GM18517 (cell line): Measurements from ENCODE around the gene RHBG.
"Not testable (repeated sequence)": the region's sequence is repeated elsewhere in the genome, so short reads cannot be mapped to it uniquely, and the experiment has no call there.

Experiments used
- ATAC-seq: cut with Tn5 transposase; IDR thresholded peaks from one replicate; pipeline ENCODE4 v1.9.1; 2021; ENCODE audit warnings: mild to moderate bottlenecking, moderate library complexity; ENCODE audit not compliant: unreplicated experiment

Gene RHBG

DNA sequence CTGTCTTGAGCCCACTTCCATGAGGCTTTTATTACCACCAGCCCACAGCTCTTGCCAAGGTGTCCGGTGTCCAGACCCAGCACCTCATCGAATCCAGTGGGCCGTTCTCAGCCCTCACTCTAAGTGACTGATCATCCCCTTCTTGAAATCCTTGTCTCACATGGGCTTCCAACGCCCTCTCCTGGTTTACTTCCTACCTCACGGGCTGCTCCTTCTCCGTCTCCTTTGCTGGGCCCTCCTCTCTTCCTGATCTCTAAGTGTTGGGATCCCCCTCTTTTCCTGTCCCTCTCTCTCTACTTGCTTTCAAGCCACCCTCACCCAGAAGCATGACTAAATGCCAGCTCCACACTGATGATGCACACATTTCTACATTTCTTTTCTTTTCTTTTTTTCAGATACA lies 9.0 kb upstream of the RHBG start:
- no peak for ATAC-seq

DNA sequence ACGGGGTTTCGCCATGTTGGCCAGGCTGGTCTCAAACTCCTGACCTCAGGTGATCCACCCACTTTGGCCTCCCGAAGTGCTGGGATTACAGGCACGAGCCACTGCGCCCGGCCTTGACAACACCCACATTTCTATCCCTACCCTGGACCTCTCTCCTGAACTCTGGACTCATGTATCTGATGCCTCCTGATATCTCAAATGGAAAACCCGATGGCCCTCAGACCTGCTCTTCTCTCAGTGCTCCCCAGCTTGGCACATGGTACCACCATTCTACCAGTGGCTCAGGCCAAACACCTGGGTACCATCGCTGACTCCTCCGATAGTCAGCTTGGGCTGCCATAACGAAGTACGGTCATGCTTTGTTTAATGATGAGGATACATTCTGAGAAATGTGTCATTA lies 8.5 kb upstream of the RHBG start:
- no peak for ATAC-seq

DNA sequence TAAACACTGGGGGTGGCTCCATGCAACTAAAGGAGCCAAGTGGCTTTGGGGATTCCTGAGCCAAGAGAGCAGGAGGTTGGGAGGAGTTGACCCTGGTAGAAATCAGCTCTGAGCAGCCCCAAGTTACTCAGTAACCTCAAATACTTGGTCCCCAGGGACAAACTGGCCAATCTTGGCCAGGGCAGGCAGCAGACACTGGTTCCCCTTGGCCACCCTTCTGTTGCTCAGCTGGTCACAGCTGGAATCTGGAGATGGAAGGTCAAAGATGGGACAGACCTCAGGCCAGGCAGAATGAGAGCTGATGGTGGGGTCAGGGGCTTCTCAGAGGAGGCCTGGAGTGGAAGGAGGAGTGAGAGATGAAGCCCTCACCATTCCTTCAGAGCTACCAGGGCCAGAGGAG lies 3.3 kb upstream of the RHBG start:
- ATAC-seq = no peak

DNA sequence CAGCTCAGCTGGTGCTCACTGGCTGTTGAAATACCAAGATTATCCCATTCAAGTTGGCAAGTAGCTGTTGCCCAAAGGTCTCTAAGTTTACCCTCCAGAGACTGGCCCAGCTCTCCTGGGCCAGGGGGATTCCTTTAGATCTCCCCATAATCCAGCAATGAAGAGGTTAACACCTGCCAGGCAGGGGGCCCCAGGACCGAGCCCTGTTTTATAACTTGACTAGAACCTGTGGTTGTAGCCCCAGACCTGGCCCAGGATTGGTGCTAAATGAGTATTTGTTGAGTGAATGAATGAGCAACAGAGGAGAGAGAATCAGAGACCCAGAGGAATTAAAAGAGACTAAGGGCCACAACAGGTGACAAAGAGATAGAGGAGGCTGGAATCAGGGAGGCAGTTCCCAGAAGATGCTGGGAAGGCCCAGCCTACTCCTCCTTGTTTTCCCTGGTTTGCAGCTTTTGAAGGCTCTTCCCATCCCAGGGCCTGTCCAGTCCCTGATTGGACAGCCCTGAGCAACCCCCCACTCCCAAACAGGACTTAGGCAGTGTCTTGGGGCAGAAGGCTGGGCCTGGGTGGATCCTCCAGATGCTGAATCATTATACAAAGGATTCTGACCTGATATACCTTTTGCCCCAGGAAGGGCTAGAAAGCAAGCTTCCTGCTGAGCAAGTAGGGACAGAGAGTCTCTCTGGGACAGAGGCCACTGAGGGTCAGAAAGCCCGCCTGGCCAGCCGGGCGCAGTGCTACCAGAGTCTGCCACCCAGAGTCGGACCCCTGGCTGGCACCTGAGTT lies 2.4 kb upstream of the RHBG start:
- no peak for ATAC-seq

DNA sequence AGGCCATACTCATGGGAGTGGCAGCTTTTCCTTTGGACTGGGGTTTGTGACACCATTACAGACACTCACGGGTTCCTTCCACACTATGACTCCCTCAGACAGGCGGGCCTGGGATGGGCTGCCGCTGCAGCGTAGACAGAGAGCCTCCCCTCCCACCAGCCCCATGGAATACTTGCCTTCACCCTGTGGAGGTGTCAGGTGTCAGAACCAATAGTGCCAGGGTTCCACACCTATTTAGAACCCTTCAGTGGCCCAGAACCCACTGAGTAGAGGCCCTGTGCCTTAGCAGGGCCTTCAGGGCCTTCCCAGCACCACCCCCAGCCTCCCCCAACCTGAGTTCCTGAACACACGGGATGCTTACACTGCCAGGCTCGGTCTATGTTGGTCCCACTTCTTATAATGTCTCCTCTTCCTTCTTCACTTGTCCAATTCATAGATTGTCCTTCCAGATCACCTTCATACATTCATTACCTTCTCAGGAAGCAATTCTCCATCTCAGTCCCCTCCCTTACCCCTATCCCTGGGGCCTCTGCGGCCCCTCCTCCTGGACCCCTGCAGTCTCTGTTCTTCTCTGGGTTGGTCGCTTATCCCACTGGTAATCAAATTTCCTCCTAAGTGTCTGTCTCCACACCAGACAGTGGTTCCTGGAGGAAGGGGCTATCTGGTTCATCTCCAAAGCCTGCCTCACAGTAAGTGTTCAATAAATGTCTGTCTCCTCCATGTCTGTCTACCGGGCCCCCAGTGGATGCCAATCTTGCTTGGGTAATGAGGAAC lies 1.4 kb upstream of the RHBG start:
- ATAC-seq = no peak

DNA sequence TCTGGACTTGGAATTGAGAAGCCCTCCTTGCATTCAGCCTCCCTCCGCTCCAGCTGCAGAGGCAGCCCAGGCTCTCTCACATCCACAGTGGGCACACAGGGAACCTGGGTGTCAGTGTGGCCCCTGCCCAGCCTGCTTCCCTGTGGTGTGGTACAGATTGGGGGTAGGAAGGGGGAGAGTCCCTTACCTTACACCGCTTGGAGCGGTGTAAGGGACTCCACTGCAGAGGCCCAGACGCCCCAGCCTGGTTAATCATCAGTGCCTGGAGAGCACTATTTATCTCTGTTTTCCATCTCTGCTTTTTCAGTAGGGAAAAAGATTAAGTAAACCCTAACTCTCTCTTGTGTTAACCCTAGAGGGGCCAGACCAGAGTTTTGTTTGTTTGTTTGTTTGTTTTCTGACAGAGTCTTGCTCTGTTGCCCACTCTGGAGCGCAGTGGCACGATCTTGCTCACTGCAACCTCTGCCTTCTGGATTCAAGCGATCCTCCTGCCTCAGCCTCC lies 803 bp upstream of the RHBG start:
- ATAC-seq = no peak

DNA sequence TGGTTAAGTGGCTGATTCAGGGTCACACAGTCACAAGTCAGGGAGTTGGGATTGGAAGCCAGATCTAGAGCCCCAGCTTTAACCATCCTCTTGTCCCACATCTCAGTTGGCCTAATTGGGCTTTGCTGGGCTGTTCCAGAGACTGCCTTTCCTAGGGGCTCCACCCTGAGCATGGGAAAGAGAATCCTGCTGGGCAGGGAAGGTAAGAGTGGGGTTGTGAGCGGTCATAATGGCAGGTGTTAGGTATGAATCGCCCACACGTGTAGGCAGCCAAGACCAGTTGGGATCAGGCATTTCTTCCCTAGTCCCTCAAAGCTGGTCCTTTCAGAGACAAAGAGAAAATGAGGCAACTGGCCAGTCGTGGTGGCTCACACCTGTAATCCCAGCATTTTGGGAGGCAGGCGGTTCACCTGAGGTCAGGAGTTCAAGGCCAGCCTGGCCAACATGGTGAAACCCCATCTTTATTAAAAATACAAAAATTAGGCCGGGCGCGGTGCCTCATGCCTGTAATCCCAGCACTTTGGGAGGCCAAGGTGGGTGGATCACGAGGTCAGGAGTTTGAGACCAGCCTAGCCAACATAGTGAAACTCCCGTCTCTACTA lies 775 bp downstream of the RHBG start:
- ATAC-seq = not testable (repeated sequence)

DNA sequence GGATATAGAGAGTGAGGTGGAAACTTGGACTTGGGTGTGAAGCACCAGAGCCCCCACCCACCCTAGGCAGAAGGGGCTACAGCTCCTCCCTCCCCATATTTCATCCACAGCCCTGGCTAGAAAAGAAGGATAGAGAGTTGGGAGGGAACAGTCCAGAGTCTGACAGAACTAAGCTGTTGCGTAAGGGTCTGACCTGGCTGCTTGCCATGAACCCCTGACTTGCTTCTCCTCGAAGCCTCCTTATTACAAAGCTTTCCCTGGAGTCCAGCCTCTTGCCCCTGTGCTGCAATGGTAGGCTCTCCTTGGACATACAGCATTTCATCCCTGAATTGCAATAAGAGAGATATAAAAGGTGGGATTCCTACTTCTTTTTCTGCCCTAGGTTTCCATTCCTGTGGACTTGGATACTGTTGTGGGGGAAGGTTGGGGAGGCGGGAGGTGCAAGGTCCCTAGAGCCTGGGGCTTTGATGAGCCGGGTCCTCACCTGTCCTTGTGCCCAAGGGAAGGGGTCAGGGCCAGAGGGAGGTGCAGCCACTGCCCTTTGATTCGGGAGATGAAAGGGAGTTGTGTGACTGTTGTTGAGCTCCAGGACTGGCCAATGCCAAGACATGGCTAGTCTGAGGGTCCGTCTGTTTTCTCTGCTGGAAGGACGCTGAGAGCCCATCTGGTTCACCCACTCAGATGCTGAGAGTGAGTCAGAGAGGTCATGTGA lies 2.7 kb downstream of the RHBG start:
- no peak for ATAC-seq

DNA sequence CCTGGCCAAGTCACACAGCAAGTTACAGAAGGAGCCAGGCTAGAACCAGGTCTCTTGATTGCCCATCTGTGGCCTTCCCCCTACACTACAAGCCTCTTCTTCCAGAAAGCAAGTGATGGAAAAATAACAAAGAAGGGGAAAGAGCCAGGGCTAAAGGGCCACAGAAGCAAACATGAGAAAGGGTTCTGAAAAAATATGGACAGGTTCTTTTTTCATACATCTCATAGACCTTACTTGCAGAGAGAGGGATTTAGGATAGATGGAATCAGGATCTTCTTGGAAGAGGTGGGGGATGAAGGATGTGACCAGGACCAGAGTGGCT lies 3.2 kb downstream of the RHBG start:
- ATAC-seq = no peak

DNA sequence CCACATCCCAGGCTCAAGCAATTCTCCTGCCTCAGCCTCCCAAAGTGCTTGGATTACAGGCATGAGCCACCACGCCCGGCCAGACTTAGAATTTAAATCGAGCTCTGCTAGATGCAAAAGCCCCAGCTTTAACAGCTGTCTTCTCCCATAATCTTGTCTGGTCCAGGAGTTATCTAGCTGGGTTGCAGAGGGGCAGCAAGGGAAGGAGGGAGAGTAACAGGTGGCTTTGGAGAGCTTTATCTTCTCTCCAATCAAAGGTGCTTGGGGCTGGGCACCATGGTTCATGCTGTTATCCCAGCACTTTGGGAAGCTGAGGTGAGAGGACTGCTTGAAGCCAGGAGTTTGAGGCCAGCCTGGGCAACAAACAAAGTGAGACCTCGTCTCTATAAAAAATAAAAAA lies 3.9 kb downstream of the RHBG start:
- ATAC-seq = no peak

DNA sequence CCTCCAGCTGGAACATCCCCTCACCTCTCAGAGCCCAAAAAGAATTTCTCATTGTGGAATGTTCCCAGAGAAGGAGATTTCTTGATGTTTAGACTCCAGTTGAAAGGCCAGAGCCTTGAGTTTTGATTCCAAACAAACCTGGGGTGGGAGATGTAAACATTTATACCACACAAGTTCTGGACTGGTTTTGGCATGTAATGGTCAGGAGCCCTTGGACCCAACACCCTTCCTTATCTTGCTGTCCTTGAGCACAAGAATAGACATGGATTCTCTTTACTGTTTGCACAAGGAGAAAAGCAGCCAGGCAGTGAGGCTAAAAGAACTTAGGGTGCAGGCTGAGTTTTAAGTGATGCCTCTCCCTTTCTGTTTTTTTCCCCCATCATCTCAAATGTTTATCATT lies 4.5 kb downstream of the RHBG start:
- no peak for ATAC-seq

DNA sequence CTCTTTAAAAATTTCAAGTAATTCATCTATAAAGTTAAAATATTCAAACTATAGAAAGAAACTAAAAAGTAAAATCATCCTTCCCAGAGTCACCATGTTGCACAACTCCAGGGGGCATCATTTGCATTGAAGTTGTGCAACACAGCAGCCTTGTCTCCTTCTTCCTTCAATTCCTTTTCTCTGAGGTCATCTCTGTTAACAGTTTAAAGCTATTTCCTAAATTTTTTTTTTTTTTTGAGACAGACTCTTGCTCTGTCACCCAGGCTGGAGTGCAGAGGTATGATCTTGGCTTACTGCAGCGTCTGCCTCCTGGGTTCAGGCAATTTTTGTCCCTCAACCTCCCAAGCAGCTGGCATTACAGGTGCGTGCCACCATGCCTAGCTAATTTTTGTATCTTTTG lies 7.1 kb downstream of the RHBG start:
- no peak for ATAC-seq

DNA sequence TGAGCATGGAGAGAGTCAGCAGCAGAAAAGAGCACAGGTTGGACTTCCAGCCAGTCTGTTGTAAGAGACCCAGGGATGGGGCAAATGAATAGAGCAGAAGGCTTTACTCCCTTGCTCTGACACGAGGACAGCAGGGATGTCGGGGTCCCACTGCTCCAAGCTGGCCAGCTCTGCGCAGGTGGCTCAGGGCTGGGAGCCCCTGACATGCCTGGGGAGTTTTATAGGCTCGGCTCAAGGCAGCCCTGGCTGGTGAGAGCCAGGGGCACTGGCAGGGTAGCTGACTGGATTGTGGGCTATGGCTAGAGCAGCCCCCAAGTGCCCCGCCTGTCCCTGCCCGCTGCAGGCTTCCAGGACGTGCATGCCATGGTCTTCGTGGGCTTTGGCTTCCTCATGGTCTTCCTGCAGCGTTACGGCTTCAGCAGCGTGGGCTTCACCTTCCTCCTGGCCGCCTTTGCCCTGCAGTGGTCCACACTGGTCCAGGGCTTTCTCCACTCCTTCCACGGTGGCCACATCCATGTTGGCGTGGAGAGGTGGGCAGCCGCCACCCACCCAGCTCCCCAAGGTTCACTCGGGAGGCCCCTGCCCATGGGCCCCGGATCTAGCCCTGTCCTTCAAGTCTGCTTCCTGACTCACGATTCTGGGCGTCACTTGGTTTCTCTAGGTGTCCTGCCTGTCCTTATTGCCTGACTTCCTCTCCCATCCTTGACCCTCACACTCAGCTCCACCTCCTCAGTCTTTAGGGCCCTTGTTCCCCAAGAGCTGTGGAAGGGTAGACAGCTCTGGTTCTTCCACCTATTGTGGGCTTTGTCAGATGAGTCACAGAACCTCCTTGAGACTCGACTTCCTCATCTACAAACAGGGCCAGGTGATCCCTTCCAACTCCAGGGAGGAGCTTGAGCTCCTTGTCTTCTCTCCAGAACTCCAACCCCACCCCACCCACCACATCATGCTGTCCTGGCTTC lies 8.2 kb downstream of the RHBG start:
- no peak for ATAC-seq

DNA sequence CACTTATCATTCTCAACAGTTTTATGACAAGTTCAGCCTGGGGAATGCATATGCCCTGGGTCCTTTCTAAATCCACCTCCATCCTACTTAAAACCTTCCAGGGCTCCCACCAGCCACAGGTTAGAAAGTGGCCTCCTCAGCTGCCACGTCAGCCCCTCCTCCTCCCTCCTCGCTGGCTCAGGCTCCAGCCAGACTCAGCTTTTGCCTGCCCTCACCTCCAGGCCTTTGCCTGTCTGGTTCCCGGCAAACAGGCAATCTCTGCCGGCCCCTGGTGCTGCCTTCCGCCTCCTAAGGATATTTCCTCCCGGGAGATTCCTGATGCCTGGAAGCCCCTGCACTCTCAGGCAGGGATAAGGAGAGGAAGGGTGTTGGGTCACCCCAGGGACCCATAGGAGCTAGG lies 9.5 kb downstream of the RHBG start:
- no peak for ATAC-seq

DNA sequence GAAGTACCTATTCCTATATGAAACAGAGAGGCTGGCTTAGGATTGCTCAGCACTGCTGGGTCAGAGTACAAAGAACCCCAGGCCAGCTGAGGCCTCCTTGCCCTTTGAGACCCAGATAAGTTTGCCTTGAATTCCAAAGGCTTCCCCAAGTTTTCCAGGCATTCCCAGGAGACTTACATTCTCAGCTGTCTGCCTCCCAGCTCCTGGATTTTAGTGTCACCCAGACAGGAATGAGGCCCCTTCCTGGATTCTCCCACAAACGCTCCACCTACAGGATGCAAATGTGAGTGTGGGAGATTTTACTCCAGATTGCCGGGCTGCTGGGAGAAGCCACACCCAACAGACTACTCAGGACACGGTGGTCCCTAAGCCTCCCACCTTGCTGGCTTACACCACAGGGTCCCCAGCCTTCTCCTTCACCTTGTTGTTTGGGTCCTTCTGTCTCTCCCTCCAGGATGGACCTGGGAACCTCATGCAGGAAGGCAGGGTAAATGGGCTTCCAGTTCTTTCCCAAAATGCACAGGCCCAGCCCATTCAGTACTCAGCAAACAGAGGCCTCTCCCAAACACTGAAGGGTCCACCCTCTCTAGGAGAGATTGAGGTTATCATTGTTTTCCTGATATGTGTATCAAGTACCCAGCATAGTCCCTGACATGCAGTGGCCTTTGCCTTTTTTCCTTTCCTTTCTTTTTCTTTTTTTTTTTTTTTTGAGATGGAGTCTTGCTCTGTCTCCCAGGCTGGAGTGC lies 10.6 kb downstream of the RHBG start:
- ATAC-seq = no peak

DNA sequence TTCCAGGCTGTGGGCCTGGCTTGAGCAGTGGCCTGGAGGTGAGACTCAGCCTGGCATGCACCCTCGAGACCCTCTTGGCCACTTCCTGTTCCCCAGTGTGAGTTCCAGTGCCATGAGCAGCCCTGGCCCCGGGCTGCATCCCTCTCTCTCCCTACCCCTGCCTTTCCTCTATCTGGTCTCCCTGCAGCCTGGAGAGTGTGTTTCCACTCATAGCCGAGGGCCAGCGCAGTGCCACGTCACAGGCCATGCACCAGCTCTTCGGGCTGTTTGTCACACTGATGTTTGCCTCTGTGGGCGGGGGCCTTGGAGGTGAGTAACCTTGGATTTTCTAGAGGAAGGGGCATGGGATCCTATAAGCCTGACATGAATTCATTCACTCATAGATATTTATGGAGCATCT lies 13.6 kb downstream of the RHBG start:
- ATAC-seq = no peak

DNA sequence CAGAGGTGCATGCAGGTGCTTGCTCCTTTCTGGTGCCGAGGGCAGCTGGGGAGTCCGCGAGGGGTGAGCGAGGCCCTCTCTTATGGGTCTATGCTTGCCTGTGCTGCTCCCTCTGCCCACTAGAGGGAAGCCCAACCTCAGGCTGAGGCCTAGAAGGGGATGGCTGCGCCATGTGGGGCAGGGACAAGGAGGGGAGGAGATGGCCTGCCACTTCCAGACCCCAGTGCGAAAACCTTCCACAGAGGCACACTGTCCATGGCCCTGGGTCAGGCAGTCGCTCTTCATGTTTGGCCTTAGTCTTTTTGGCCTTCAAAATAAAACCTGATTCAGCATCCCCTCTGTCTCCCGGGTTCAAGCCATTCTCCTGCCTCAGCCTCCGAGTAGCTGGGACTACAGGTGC lies 14.0 kb downstream of the RHBG start:
- ATAC-seq = no peak

DNA sequence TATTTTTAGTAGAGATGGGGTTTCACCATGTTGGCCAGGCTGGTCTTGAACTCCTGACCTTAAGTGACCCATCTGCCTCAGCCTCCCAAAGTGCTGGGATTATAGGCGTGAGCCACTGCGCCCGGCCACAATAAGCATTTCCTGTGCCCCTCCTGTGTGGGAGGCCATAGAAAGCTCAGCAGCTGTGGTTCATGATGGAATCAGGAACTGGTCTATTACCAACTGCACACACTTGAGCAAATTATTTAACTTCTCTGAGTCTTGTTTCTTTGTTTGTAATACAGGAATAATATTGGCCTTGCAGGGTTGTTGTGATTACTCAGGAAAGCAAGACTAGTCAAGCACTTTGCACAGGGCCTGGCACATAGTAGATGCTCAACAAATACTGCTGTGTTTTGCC lies 15.0 kb downstream of the RHBG start:
- no peak for ATAC-seq

DNA sequence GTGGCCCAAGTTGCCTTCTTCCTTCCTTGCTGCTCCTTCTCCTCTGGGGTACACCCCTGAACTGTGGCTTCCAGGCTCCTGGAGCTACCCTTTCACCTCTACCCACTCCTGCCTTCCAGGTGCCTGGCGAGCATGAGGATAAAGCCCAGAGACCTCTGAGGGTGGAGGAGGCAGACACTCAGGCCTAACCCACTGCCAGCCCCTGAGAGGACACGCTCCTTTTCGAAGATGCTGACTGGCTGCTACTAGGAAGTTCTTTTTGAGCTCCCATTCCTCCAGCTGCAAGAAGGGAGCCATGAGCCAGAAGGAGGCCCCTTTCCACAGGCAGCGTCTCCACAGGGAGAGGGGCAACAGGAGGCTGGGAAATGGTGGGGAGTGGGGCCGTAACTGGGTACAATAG lies 15.6 kb downstream of the RHBG start:
- ATAC-seq = no peak
